GM10266 (cell line): ENCODE results near the gene TMEM91.

Experiments
- DNase-seq: peaks from one replicate; pipeline ENCODE4 v3.0.0; 2012; ENCODE audit errors: extremely low spot score
- CTCF ChIP-seq: IDR thresholded peaks from 2 replicates; pipeline ENCODE4 v1.5.1; 2012; ENCODE audit warnings: mild to moderate bottlenecking, low read depth; ENCODE audit not compliant: control insufficient read depth, insufficient read depth; ENCODE audit errors: missing control alignments

The TMEM91 gene

GRCh38 chr19:41426952-41427646 lies 50.8 kb downstream of the TMEM91 start, which contains the start of gene B3GNT8:
Gene B3GNT8, minus strand, starts transcription at chr19:41427374. Its CDS starts 596 bp downstream, at chr19:41426778.
- peak; percentile 69 for DNase-seq
- no peak for TF ChIP-seq CTCF

GRCh38 chr19:41427647-41428480 lies 51.5 kb downstream of the TMEM91 start:
- TF ChIP-seq CTCF: no peak
- no peak for DNase-seq

GRCh38 chr19:41428481-41428859 lies 52.1 kb downstream of the TMEM91 start:
- DNase-seq: no peak
- no peak for TF ChIP-seq CTCF

GRCh38 chr19:41430922-41431321 lies 54.6 kb downstream of the TMEM91 start:
- no peak for DNase-seq
- no peak for TF ChIP-seq CTCF

GRCh38 chr19:41431426-41432386 lies 55.4 kb downstream of the TMEM91 start:
- TF ChIP-seq CTCF: peak; percentile 37
- DNase-seq: peak; percentile 50

GRCh38 chr19:41433171-41433570 lies 56.8 kb downstream of the TMEM91 start:
- no peak for TF ChIP-seq CTCF
- no peak for DNase-seq
